ENCODE data around the gene RAET1L. TPM values are rescaled to one million over a fixed set of nuclear protein-coding genes. Genes with fewer than 3 reads are reported as not detected.
"Not testable (repeated sequence)": the region's sequence is repeated elsewhere in the genome, so short reads cannot be mapped to it uniquely, and the experiment has no call there.

RAET1L gene
- total and polyA plus RNA-seq, 2 experiments from 2014 or later: not detected

GRCh38 chr6:150018846-150019580 is 6.3 kb downstream of the RAET1L start:
- Histone ChIP-seq H3K9ac (no peak overlapping the region), H3K9me3 (ENCODE audit: low read depth) (no peaks in the 10 kb centered on the region), H3K36me3 (ENCODE audit: low read depth) (no peaks in the 10 kb centered on the region), H3K79me2 (ENCODE audit: insufficient read depth) (no peaks in the 10 kb centered on the region), H3K4me3 (no peak overlapping the region), H3K27me3 (replicated peaks; ENCODE audit: insufficient read depth) (peaks cover 24% of the 10 kb centered on the region), H3K9me2 (ENCODE audit: insufficient read depth) (no peaks in the 10 kb centered on the region), H3K4me2 (ENCODE audit: unreplicated experiment) (no peak overlapping the region), H4K20me1 (ENCODE audit: insufficient read depth) (no peaks in the 10 kb centered on the region), H3K4me1 (ENCODE audit: insufficient read depth) (no peaks in the 10 kb centered on the region), H3F3A (ENCODE audit: insufficient read depth) (no peaks in the 10 kb centered on the region), H3K27ac (no peak overlapping the region), H2AFZ (no peak overlapping the region)
- in situ Hi-C loops (cut with MboI): loop anchor here (10.0 kb wide), 1 partner anchor 84 kb away; no protein-coding TSS in a partner anchor
- no peak for TF ChIP-seq EZH2 (IDR thresholded peaks at IDR 0.05; ENCODE audit: insufficient read depth, poor library complexity, severe bottlenecking)
- no peak for TF ChIP-seq EZH2phosphoT487 (IDR thresholded peaks at IDR 0.05; ENCODE audit: insufficient read depth, low read depth)
- DNase-seq: no peak
- WGBS, 2 experiments (ENCODE audit: low coverage in 1 of 2, low lambda C conversion rate in 2 of 2, missing lambda C conversion rate in 2 of 2): 47 to 49% methylated on average over 6 of the region's 6 CpGs

GRCh38 chr6:150017186-150017521 is 8.2 kb downstream of the RAET1L start:
- peaks cover 41% of the 10 kb centered on the region for H3K27me3 ChIP-seq (replicated peaks; ENCODE audit: insufficient read depth)
- H3K4me3 ChIP-seq; H3K79me2 ChIP-seq (ENCODE audit: insufficient read depth); H3K9me2 ChIP-seq (ENCODE audit: insufficient read depth); H3F3A ChIP-seq (ENCODE audit: insufficient read depth); H2AFZ ChIP-seq; H3K9me3 ChIP-seq (ENCODE audit: low read depth); DNase-seq; H3K4me2 ChIP-seq (ENCODE audit: unreplicated experiment); H3K27ac ChIP-seq; H4K20me1 ChIP-seq (ENCODE audit: insufficient read depth); H3K9ac ChIP-seq; H3K36me3 ChIP-seq (ENCODE audit: low read depth); H3K4me1 ChIP-seq (ENCODE audit: insufficient read depth): not testable (repeated sequence)
- in situ Hi-C loops (cut with MboI): loop anchor here (10.0 kb wide), 1 partner anchor 82 kb away; no protein-coding TSS in a partner anchor
- 8 to 15% methylated on average over 5 of the region's 5 CpGs for WGBS, 2 experiments (ENCODE audit: low coverage in 1 of 2, low lambda C conversion rate in 2 of 2, missing lambda C conversion rate in 2 of 2)

GRCh38 chr6:150016324-150017185 is 8.8 kb downstream of the RAET1L start:
- Histone ChIP-seq H3K4me1 (ENCODE audit: insufficient read depth) (no peaks in the 10 kb centered on the region), H3K9me3 (ENCODE audit: low read depth) (no peaks in the 10 kb centered on the region), H3K9ac (no peak overlapping the region), H3K4me3 (no peak overlapping the region), H3K9me2 (ENCODE audit: insufficient read depth) (no peaks in the 10 kb centered on the region), H3K27me3 (replicated peaks; ENCODE audit: insufficient read depth) (peaks cover 47% of the 10 kb centered on the region), H3K27ac (no peak overlapping the region), H3F3A (ENCODE audit: insufficient read depth) (no peaks in the 10 kb centered on the region), H3K4me2 (ENCODE audit: unreplicated experiment) (no peak overlapping the region), H3K36me3 (ENCODE audit: low read depth) (no peaks in the 10 kb centered on the region), H2AFZ (no peak overlapping the region), H3K79me2 (ENCODE audit: insufficient read depth) (no peaks in the 10 kb centered on the region), H4K20me1 (ENCODE audit: insufficient read depth) (no peaks in the 10 kb centered on the region)
- TF ChIP-seq EZH2 (IDR thresholded peaks at IDR 0.05; ENCODE audit: insufficient read depth, poor library complexity, severe bottlenecking) (no peak), EZH2phosphoT487 (IDR thresholded peaks at IDR 0.05; ENCODE audit: insufficient read depth, low read depth) (no peak)
- in situ Hi-C loops (cut with MboI): loop anchor here (10.0 kb wide), 1 partner anchor 82 kb away; no protein-coding TSS in a partner anchor
- WGBS, 2 experiments (ENCODE audit: low coverage in 1 of 2, low lambda C conversion rate in 2 of 2, missing lambda C conversion rate in 2 of 2): 23 to 25% methylated on average over 6 of the region's 6 CpGs
- DNase-seq: peak; percentile 86

- H3K79me2 ChIP-seq (ENCODE audit: insufficient read depth); H3F3A ChIP-seq (ENCODE audit: insufficient read depth); H3K4me3 ChIP-seq; H3K9me2 ChIP-seq (ENCODE audit: insufficient read depth); H3K36me3 ChIP-seq (ENCODE audit: low read depth); H2AFZ ChIP-seq; H3K27ac ChIP-seq; H4K20me1 ChIP-seq (ENCODE audit: insufficient read depth); H3K9me3 ChIP-seq (ENCODE audit: low read depth); H3K4me2 ChIP-seq (ENCODE audit: unreplicated experiment); H3K4me1 ChIP-seq (ENCODE audit: insufficient read depth); H3K9ac ChIP-seq: not testable (repeated sequence)
- H3K27me3 ChIP-seq (replicated peaks; ENCODE audit: insufficient read depth): peaks cover 55% of the 10 kb centered on the region
- WGBS, 2 experiments (ENCODE audit: low coverage in 1 of 2, low lambda C conversion rate in 2 of 2, missing lambda C conversion rate in 2 of 2): 9 to 12% methylated on average over 14 of the region's 15 CpGs
- peak; percentile 33 for DNase-seq
- in situ Hi-C loops (cut with MboI): loop anchor here (10.0 kb wide), 1 partner anchor 81 kb away; no protein-coding TSS in a partner anchor
These were observed 9.9 kb downstream of the RAET1L start for GRCh38 chr6:150015281-150016001.

GRCh38 chr6:150014623-150015280 is 10.6 kb downstream of the RAET1L start:
- 3 to 4% methylated on average over 14 to 22 of the region's 50 CpGs for WGBS, 2 experiments (ENCODE audit: low coverage in 1 of 2, low lambda C conversion rate in 2 of 2, missing lambda C conversion rate in 2 of 2)
- Histone ChIP-seq H3K4me3 (0 out of 2 replicates have a peak overlapping the region, but pooled peaks have one; percentile 43), H3K27me3 (replicated peaks; ENCODE audit: insufficient read depth) (peaks cover 59% of the 10 kb centered on the region)
- DNase-seq; H3K27ac ChIP-seq; H4K20me1 ChIP-seq (ENCODE audit: insufficient read depth); H3K9me3 ChIP-seq (ENCODE audit: low read depth); H3K4me2 ChIP-seq (ENCODE audit: unreplicated experiment); H3F3A ChIP-seq (ENCODE audit: insufficient read depth); H3K4me1 ChIP-seq (ENCODE audit: insufficient read depth); H3K79me2 ChIP-seq (ENCODE audit: insufficient read depth); H3K9ac ChIP-seq; H2AFZ ChIP-seq; H3K9me2 ChIP-seq (ENCODE audit: insufficient read depth); H3K36me3 ChIP-seq (ENCODE audit: low read depth): not testable (repeated sequence)
- in situ Hi-C loops (cut with MboI): loop anchor here (10.0 kb wide), 1 partner anchor 80 kb away; no protein-coding TSS in a partner anchor

Data from GM23248 (cell line).